ENCODE results near the gene NR1D2. TPM values are rescaled to one million over a fixed set of nuclear protein-coding genes. Genes with fewer than 3 reads are reported as not detected.

NR1D2 gene
- total RNA-seq, 1 experiment from 2014 or later: 66.0 TPM

DNA sequence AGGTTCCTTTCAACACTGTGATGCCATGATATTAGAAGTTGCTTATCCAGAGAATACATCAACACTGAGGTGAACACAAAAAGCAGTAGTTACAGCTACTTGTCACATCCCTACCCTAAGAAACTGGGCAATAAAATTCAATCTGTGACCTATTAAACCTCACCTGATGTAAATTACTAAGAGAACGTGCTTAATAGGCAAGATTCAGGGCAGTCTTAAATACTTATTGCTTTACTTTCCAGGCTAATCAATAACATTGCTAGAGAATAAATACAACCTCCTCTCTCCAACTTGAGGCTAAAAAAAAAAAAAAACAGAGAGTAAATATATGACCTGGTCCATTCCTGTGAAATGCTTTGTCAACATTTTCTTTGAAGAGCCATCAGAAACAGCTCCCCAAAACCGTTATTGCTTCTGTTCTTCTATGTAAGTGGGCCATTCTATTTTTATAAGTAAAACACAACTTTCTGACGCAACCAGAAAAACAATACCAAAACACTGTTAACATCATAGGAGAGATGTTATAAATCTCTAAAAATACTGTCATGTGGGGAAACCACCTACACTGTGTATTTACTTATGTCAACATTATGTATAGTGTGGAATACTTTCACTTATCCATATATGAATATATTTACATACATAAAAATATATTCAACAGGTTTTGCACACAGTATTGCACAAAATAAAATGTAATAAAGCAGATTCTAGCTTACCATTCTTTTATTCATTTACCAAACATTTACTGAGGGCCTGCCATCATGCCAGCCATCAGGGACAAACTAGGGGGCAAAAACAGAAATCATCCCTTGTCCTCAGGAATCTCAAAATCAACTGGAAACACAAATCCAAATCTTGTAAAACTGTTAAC lies 31.0 kb upstream of the NR1D2 start:
- no peaks in the 10 kb centered on the region for H3K27me3 ChIP-seq (ENCODE audit: insufficient read depth, low read depth)
- H3K27ac ChIP-seq: no peak overlapping the region
- no peaks in the 10 kb centered on the region for H3K9me3 ChIP-seq (ENCODE audit: insufficient read depth, low read depth)
- intact Hi-C loops (cut with micrococcal nuclease; ENCODE audit: unreplicated experiment): loop anchor here (10.0 kb wide), 1 partner anchor 321 kb away; no protein-coding TSS in a partner anchor
- no TSS peak for BruUV-seq (replicated peaks)
- peak overlapping the region; percentile 91; the same call in 1 of the 2 replicates for H3K4me3 ChIP-seq
- H3K79me2 ChIP-seq (ENCODE audit: low read depth): peaks cover 72% of the 10 kb centered on the region
- H3K4me1 ChIP-seq (replicated peaks; ENCODE audit: insufficient read depth): peaks cover 32% of the 10 kb centered on the region
- no peak for DNase-seq
- no peak overlapping the region for H2AFZ ChIP-seq
- H3K9me2 ChIP-seq (ENCODE audit: insufficient read depth): no peaks in the 10 kb centered on the region; the same call in 1 of the 2 replicates
- no peak for TF ChIP-seq EZH2 (IDR thresholded peaks at IDR 0.05; ENCODE audit: low read depth)
- H3F3A ChIP-seq (ENCODE audit: insufficient read depth, low read depth): peaks cover 20% of the 10 kb centered on the region
- POLR2A ChIA-PET (ENCODE audit: unreplicated experiment): no interaction called here
- peaks cover 19% of the 10 kb centered on the region for H3K36me3 ChIP-seq (ENCODE audit: low read depth)
- peak overlapping the region; percentile 90 for H3K4me2 ChIP-seq
- peaks cover 15% of the 10 kb centered on the region for H4K20me1 ChIP-seq (ENCODE audit: insufficient read depth)
- CTCF ChIA-PET: no interaction called here

DNA sequence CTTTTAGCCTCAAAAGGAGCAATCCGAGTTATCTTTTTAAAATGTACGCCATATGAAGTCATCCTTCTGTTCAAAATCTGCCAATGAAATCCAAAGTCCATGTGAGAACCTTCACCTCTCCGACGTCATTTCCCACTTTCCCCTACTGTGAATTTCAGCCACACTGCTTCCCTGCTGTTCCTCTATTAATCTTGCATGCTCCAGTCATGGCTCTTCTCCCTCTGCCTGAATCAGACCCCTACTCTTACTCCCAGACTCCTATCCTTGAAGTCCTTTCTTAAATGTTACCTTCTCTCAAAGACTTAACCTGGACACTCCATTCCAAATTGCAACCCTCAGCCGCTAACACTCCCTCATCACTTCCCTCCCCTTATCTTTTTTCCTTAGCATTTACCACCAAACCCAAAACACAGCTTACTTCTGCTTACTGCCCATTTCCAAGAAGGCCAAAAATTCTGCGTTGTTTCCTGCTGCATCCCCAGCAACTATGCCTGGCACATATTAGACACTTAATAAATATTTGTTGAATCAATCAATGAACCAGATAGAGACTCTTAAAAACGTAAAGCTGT lies 29.5 kb upstream of the NR1D2 start:
- Histone ChIP-seq H3K9me3 (ENCODE audit: insufficient read depth, low read depth) (no peaks in the 10 kb centered on the region), H3K4me1 (replicated peaks; ENCODE audit: insufficient read depth) (peaks cover 47% of the 10 kb centered on the region), H3K9me2 (ENCODE audit: insufficient read depth) (no peaks in the 10 kb centered on the region; the same call in 1 of the 2 replicates), H3K4me2 (peak overlapping the region; percentile 90), H3F3A (ENCODE audit: insufficient read depth, low read depth) (peaks cover 35% of the 10 kb centered on the region), H4K20me1 (ENCODE audit: insufficient read depth) (peaks cover 30% of the 10 kb centered on the region), H3K27ac (peak overlapping the region; percentile 84), H3K4me3 (peak overlapping the region; percentile 91), H3K79me2 (ENCODE audit: low read depth) (peaks cover 87% of the 10 kb centered on the region), H3K36me3 (ENCODE audit: low read depth) (peaks cover 33% of the 10 kb centered on the region), H3K27me3 (ENCODE audit: insufficient read depth, low read depth) (no peaks in the 10 kb centered on the region), H2AFZ (peak overlapping the region; percentile 89)
- DNase-seq: no peak
- ChIA-PET CTCF (interaction anchor here (0.5 kb wide), 1 partner anchor 103 kb away, joined by 3 read pairs; no protein-coding TSS in a partner anchor), POLR2A (ENCODE audit: unreplicated experiment) (no interaction called here)
- no TSS peak for BruUV-seq (replicated peaks)
- TF ChIP-seq EZH2 (IDR thresholded peaks at IDR 0.05; ENCODE audit: low read depth): no peak
- TF ChIP-seq, protein P1, sequence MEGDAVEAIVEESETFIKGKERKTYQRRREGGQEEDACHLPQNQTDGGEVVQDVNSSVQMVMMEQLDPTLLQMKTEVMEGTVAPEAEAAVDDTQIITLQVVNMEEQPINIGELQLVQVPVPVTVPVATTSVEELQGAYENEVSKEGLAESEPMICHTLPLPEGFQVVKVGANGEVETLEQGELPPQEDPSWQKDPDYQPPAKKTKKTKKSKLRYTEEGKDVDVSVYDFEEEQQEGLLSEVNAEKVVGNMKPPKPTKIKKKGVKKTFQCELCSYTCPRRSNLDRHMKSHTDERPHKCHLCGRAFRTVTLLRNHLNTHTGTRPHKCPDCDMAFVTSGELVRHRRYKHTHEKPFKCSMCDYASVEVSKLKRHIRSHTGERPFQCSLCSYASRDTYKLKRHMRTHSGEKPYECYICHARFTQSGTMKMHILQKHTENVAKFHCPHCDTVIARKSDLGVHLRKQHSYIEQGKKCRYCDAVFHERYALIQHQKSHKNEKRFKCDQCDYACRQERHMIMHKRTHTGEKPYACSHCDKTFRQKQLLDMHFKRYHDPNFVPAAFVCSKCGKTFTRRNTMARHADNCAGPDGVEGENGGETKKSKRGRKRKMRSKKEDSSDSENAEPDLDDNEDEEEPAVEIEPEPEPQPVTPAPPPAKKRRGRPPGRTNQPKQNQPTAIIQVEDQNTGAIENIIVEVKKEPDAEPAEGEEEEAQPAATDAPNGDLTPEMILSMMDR (conservative IDR thresholded peaks at IDR 0.05): no peak
- intact Hi-C loops (cut with micrococcal nuclease; ENCODE audit: unreplicated experiment): loop anchor here (10.0 kb wide), 1 partner anchor 319 kb away; no protein-coding TSS in a partner anchor

DNA sequence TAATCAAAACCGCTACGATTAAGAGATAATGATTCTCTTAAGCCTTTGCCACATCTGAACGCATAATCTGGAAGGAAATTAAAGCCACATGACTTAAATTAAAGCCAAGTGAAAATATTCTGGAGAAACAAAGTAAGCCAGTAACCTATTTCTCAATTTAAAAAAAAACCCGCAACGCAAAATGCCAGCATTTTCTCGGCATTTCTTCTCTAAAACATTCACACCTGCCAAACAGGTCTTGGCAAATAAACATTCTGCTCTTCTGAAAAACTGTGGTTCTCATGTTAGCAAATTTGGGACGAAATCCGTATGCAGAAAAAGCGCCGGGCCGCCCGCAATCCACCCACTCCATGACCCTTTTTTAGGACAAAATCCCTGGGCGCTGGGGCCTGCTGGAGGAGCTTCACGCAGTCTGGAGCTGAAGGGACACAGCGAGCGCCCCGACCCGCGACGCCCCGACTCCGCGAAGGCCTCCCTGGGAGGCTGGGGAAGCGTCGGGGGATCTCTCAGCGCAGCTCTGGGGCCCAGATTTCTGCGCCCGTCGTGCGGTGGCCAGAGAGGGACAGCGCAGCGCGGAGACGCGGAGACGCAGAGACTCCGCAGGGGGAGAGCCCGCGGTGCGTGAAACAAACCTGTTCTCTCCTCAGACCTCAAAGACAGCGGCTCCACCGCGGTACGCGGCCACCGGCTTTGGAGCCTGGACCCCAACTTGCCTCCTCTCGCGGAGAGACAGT lies 28.8 kb upstream of the NR1D2 start:
- H4K20me1 ChIP-seq (ENCODE audit: insufficient read depth): peaks cover 34% of the 10 kb centered on the region
- H3K36me3 ChIP-seq (ENCODE audit: low read depth): peaks cover 36% of the 10 kb centered on the region
- H3K27me3 ChIP-seq (ENCODE audit: insufficient read depth, low read depth): no peaks in the 10 kb centered on the region
- BruUV-seq (replicated peaks): TSS peak; percentile 75
- CTCF ChIA-PET: interaction anchor here (0.5 to 0.7 kb wide), 2 partner anchors 12 to 1349 kb away, joined by 3 read pairs; no protein-coding TSS in a partner anchor
- intact Hi-C loops (cut with micrococcal nuclease; ENCODE audit: unreplicated experiment): loop anchor here (10.0 kb wide), 1 partner anchor 318 kb away; no protein-coding TSS in a partner anchor
- H2AFZ ChIP-seq: peak overlapping the region; percentile 89
- POLR2A ChIA-PET (ENCODE audit: unreplicated experiment): interaction anchor here (0.5 to 1.1 kb wide), 20 partner anchors 12 to 1201 kb away, joined by 3 to 11 read pairs (median 4); no protein-coding TSS in a partner anchor
- TF ChIP-seq, protein P1 (conservative IDR thresholded peaks at IDR 0.05): no peak
- no peak for TF ChIP-seq EZH2 (IDR thresholded peaks at IDR 0.05; ENCODE audit: low read depth)
- no peaks in the 10 kb centered on the region; the same call in 1 of the 2 replicates for H3K9me2 ChIP-seq (ENCODE audit: insufficient read depth)
- no peaks in the 10 kb centered on the region for H3K9me3 ChIP-seq (ENCODE audit: insufficient read depth, low read depth)
- peak overlapping the region; percentile 84 for H3K27ac ChIP-seq
- peaks cover 42% of the 10 kb centered on the region for H3F3A ChIP-seq (ENCODE audit: insufficient read depth, low read depth)
- DNase-seq: no peak
- peaks cover 52% of the 10 kb centered on the region for H3K4me1 ChIP-seq (replicated peaks; ENCODE audit: insufficient read depth)
- peaks cover 88% of the 10 kb centered on the region for H3K79me2 ChIP-seq (ENCODE audit: low read depth)
- peak overlapping the region; percentile 90 for H3K4me2 ChIP-seq
- peak overlapping the region; percentile 91 for H3K4me3 ChIP-seq
